ENCODE results near the gene DENR.

DENR gene

GRCh38 chr12:122813310-122813713 is 60.7 kb downstream of the DENR start:
- no peak for DNase-seq

- peak in 23 of 56 donors; percentile 4 to 80 (median 32) for DNase-seq
These were observed 66.7 kb downstream of the DENR start for GRCh38 chr12:122819209-122819785.

GRCh38 chr12:122820138-122820537 is 67.5 kb downstream of the DENR start:
- no peak for DNase-seq

All from amygdala (tissue), 56 donors.